ENCODE results near the gene ITGA1.
"Not testable (repeated sequence)": the region's sequence is repeated elsewhere in the genome, so short reads cannot be mapped to it uniquely, and the experiment has no call there.

Gene ITGA1

GRCh38 chr5:52861368-52861767, 73.7 kb downstream of the ITGA1 start:
- no peak for DNase-seq (ENCODE audit: low read depth in 2 of 3, low spot score in 2 of 3)

DNA sequence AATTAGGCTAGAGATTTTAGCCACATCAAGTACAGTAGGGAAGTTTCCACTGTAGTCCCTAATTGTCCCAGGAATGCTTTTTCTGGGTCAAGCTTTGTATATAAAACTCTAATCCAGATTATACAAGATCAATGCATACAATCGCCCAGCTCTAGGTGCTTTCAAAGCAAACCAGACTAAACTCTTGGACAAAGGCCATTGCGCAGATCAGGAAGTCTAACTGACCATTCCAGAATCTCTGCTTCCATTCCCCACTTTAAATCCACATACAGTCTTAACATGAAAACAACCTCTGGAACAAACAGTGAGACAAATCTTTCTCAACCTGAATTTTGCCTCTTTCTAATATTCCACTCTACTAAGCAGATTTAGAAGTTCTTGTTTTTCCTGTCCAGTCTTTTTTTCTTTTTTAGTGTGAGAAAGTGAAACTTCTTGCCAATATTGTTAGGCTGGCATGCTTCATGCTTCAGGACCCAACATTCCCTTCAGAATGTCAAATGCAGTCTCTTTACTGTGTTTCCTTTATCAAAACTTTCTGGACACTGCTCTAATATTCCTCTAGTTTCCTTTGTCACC, 76.1 kb downstream of the ITGA1 start:
- DNase-seq (ENCODE audit: low read depth in 2 of 3, low spot score in 2 of 3), result no peak

DNA sequence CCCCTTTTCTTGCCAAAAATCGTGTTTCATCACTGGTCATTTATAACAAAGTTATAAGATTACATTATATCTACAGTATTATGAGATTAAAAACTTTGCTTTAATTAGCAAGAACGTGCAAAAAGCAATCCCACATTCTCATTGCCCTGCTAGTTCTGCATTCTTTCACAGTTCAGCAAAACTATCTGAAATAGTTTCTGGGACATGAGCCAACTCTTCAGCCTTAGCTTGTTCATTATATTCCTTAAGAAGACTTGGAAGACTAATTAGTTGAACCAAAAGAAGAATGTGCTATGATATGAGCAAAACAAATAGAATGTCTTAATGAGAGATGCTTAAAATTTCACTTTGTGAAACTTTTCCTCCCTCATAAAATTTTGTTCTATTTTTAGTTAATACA, 76.7 kb downstream of the ITGA1 start:
- DNase-seq (ENCODE audit: low read depth in 2 of 3, low spot score in 2 of 3), result no peak

GRCh38 chr5:52864884-52865283, 77.2 kb downstream of the ITGA1 start:
- no peak for DNase-seq (ENCODE audit: low read depth in 2 of 3, low spot score in 2 of 3)

DNA sequence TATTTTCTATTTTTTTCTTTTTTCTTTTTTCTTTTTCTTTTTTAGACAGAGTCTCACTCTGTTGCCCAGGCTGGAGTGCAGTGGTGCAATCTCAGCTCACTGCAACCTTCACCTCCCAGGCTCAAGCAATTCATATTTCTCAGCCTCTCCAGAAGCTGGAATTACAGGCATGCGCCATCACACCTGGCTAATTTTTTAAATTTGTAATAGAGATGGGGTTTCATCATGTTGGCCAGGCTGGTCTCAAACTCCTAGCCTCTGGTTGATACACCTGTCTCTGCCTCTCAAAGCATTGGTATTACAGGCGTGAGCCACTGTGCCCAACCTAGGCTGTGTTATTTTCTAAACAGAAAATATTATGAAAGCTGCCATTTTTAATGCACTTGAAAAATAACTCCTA, 78.3 kb downstream of the ITGA1 start:
- not testable (repeated sequence) for DNase-seq (ENCODE audit: low read depth in 2 of 3, low spot score in 2 of 3)

- DNase-seq (ENCODE audit: low read depth in 2 of 3, low spot score in 2 of 3), result no peak
These were observed 80.1 kb downstream of the ITGA1 start for GRCh38 chr5:52867809-52868208.

DNA sequence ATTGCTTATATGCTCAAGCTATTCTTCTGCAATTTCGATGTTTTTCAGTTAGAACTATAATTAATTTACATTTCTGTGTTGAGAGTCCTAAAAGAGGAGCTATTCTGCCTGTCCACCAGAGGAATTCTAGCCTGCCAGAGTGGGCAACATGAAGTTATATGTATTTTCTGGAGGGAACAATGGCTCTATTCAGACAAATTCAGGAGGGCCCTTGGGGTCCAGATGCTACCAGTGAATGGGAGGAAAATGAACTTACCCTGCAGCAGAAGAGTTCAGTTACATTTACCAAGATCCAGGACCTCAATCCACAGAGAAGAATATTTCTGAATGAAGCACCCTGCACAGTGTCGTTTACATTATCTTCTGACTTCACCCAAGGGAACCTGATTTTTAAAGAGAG, 80.7 kb downstream of the ITGA1 start:
- no peak for DNase-seq (ENCODE audit: low read depth in 2 of 3, low spot score in 2 of 3)

DNA sequence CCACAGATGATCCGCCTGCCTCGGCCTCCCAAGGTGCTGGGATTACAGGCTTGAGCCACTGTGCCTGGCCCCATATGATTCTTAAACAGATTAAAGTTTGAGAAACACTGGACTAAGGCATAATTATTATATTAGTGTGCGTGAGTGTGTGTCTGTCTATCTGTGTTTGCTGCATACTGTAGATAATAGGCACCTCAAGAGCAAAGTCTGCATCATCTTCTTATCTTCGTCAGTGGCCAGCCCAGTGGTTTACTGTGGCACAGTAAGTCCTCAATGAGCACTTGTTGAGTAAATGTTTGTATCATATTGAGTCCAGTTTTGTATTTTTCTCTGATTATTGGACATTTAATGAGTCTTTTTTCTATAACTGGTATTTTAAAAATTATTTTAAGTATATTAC, 81.7 kb downstream of the ITGA1 start:
- no peak for DNase-seq (ENCODE audit: low read depth in 2 of 3, low spot score in 2 of 3)

GRCh38 chr5:52870448-52870847, 82.7 kb downstream of the ITGA1 start:
- DNase-seq (ENCODE audit: low read depth in 2 of 3, low spot score in 2 of 3), result no peak

DNA sequence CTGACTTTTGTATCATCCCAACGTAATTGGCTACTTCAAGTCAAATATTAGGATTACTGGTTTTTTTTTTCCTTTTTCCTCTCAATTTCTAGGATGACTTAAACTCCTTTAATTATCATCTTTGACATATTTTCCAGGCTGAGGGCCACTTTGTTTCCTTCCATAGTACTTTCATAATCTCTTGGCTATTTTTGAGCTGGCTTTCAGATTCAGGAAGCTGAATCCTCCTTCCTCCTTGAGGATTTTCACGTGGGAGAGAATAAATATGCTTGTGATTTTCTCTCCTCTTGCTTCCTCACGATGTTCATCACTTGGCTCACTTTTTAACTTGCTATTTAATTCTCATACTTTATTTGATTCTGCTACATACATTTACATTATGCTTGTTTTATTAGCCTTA, 88.1 kb downstream of the ITGA1 start:
- no peak for DNase-seq (ENCODE audit: low read depth in 2 of 3, low spot score in 2 of 3)

DNA sequence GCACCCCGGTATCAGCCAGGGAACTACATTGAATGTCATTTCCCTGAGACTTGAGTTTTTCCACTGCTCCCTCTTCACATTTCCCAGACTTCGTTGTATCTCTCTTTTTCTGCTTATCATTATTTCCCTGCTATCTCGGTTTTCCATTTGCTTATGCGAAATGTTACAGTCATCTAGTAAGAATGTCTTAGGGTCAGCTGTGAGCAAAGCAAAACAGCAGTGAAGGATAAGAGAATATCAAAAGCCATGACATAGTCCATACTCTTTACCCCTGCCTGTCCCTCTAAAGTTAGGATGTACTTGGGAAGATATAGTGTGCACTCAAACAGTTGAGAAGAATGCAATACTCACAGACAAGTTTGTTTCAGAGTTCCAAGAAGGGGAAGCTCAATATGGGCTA, 88.7 kb downstream of the ITGA1 start:
- no peak for DNase-seq (ENCODE audit: low read depth in 2 of 3, low spot score in 2 of 3)

DNA sequence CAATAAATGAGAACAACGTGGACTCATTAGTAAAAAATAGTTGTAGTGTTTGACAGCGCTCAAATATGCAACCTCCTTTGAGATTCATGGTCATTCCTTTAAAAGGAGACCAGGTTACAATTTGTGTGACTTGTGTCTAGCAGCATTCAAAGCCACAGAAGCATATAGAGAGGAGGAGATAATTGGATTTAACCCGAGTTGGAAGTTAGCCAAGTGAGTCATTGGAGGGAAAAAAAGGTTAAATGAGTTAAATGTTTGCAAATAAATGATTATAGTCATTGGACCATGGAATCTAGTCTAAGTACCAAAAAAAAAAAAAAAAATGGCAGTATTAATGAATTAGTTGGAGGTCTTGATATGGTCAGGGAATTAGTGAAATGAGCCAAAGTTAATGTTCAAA, 90.9 kb downstream of the ITGA1 start:
- no peak for DNase-seq (ENCODE audit: low read depth in 2 of 3, low spot score in 2 of 3)

- no peak for DNase-seq (ENCODE audit: low read depth in 2 of 3, low spot score in 2 of 3)
These were observed 92.8 kb downstream of the ITGA1 start for GRCh38 chr5:52880541-52880940.

GRCh38 chr5:52881468-52881867, 93.8 kb downstream of the ITGA1 start:
- no peak for DNase-seq (ENCODE audit: low read depth in 2 of 3, low spot score in 2 of 3)

DNA sequence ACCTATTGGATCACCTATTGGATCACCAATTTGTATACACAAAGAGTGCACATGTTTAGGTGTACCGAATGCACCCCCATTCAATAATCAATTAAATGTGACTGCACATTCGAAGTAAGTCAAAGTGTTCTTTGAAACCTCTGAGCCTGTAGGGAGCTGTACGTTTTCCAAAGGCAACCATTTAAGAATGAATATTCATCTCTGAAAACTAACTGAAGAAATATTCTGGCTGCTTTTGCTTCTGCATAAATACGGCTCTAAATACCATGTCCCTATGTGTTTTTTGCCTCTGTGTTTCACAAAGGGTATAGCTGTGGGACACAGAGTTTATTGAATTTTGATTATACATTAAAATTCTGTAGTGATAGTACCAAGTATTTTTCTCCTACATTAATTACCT, 95.4 kb downstream of the ITGA1 start:
- DNase-seq (ENCODE audit: low read depth in 2 of 3, low spot score in 2 of 3), result no peak

DNA sequence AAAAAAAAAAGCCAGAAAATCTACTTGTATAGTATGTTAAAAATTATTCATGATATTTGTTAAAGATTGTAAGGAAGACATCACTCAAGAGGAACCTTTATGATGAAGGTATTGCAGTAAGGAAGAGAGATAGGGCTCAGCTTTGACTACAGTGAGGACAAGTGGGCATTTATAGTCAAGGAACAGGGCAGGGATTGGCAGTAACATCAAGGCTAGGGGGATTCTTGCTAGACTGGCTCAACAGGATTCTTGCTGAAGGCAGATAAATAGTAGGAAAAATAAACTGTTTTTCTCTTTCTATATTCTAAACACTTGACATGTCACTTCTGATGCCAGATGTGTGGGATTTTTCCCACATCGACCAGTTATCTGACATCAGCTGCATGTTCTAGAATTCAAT, 96.7 kb downstream of the ITGA1 start:
- DNase-seq (ENCODE audit: low read depth in 2 of 3, low spot score in 2 of 3), result no peak

- no peak for DNase-seq (ENCODE audit: low read depth in 2 of 3, low spot score in 2 of 3)
These were observed 97.9 kb downstream of the ITGA1 start for GRCh38 chr5:52885614-52886013.

- no peak for DNase-seq (ENCODE audit: low read depth in 2 of 3, low spot score in 2 of 3)
These were observed 98.5 kb downstream of the ITGA1 start for GRCh38 chr5:52886206-52886605.

DNA sequence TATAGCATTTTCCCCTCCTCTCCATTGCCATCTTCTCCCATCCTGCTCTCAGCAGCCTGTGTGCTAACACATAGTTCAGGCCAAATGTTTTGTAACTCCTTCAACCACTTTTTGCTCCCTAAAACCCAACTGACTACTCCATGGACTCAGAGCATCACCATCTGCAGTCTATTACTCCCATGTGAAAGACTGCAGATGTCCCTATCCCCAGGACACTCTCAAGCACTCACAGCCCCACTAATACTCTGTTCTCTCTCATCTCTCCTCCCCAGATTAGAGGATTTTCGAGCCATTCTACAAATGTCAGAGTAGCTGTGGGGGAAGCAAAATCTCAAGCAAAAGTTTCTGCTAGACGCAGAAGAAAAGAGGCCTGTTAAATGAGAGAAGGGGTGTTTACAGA, 99.3 kb downstream of the ITGA1 start:
- DNase-seq (ENCODE audit: low read depth in 2 of 3, low spot score in 2 of 3), result no peak

GRCh38 chr5:52888363-52888762, 100.6 kb downstream of the ITGA1 start:
- DNase-seq (ENCODE audit: low read depth in 2 of 3, low spot score in 2 of 3), result no peak

GRCh38 chr5:52892242-52892878, 104.6 kb downstream of the ITGA1 start:
- no peak for DNase-seq (ENCODE audit: low read depth in 2 of 3, low spot score in 2 of 3)

GRCh38 chr5:52893105-52893504, 105.4 kb downstream of the ITGA1 start:
- DNase-seq (ENCODE audit: low read depth in 2 of 3, low spot score in 2 of 3), result no peak

DNA sequence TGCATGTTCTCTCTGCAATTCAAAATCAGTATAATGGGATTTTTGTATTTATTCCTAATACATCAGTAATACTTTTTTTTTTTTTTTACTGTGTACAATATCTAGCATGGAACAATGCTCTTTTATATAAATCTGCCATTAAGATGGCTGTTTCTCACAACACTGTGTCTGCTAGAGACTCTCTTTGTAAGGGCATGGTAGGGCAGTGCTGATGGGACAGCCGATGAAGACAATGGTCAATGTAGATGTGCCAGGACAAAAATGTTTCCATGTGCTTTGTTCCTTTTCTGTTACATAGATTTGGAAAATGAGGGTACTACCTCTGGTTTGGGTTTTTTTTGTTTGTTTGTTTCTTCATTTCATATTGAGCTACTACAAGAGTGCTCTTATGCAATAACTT, 106.1 kb downstream of the ITGA1 start:
- no peak for DNase-seq (ENCODE audit: low read depth in 2 of 3, low spot score in 2 of 3)
